Colonic mucosa (tissue), 4 donors: ENCODE measurements around the gene CERKL. TPM values are rescaled to one million over a fixed set of nuclear protein-coding genes. Genes with fewer than 3 reads are reported as not detected.

ENCODE experiments used
- DNase-seq: peaks from one replicate; pipeline ENCODE4 v3.0.0-alpha.2; 2020
- H3K27ac ChIP-seq: fragments of 200-600 bp; one replicate; pipeline ENCODE4 v1.8.0; 2021
- H3K27me3 ChIP-seq: fragments of 200-600 bp; one replicate; pipeline ENCODE4 v1.8.0; 2021
- H3K36me3 ChIP-seq: fragments of 200-600 bp; one replicate; pipeline ENCODE4 v1.8.0; 2021
- H3K4me1 ChIP-seq: fragments of 200-600 bp; one replicate; pipeline ENCODE4 v1.8.0; 2021; ENCODE audit warnings: mild to moderate bottlenecking
- H3K4me3 ChIP-seq: fragments of 200-600 bp; one replicate; pipeline ENCODE4 v1.8.0; 2021
- H3K9ac ChIP-seq, 2 donors: one replicate each; pipeline ENCODE4 v1.7.0; 2013; ENCODE audit warnings: control low read depth in 2 of 2, low read depth in 2 of 2, low read length in 2 of 2
- H3K9me3 ChIP-seq: fragments of 200-600 bp; one replicate; pipeline ENCODE4 v1.8.0; 2021
- intact Hi-C: fragments of 100-400 bp; cut with DNase I; formaldehyde crosslinking; loops from one replicate; pipeline ENCODE4 v1.14.1; 2022
- total RNA-seq, 2 donors: library from RNA; stranded (reverse); fragmentation: NEBNext Ultra II Directional in 1 of 2; extraction: Animal tissue kit (Norgen Biotek cat#: 25700) in 1 of 2; gene quantifications; one replicate each; pipeline ENCODE4 v1.2.1, GENCODE V29; 2021
- TF ChIP-seq, protein P1 (sequence below): fragments of 200-600 bp; IDR thresholded peaks from one replicate; pipeline ENCODE4 v1.8.0; 2022; ENCODE audit warnings: antibody characterized with exemption, mild to moderate bottlenecking
- donor health status: healthy.
- donor health status: DM: no; HTN: no; CAD: no.
- donor health status: DM: no; HTN: no; CAD: no.

The CERKL gene
- total RNA-seq, 2 donors from 2014 or later, result 0.20 to 0.24 TPM

DNA sequence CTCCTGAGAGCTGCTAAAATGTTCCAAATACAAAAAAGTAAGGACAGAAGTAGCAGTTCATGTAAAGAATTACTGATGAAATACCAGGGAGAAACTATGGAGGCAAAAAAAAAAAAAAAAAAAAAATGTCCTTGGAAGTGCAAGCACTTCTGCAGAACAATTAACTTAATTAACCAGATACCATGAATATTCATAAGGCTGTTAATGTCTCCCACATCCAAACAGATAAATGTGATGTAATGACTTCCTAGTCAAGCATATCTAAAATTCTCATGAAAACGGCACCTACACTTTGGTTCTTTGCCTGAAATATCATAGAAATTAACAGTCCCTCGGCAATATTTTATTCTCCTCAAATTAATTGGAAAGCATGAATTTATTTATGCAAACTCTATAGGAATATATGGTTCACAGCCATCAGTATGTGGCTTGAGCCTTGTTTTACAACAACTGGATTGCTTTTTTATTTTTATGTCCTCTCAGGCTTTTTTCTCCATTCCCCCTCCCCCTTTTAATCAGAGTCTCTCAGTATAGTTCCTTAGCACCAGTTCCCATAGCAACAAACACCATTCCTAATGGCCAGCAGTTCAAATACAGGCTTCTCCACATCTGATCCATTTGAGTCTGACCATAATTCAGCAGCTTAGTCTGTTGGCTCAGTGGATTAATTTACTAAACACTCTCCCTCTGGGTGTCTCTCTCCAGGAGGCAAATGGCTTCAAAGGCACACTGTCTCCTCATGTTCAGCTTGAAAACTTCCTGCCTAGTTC is 102.7 kb downstream of the CERKL start:
- H3K27me3 ChIP-seq, result no peaks in the 10 kb centered on the region
- intact Hi-C loops, result no loop called here
- no peaks in the 10 kb centered on the region for H3K9me3 ChIP-seq
- no peak overlapping the region for H3K4me3 ChIP-seq
- no peaks in the 10 kb centered on the region for H3K36me3 ChIP-seq
- no peak overlapping the region for H3K27ac ChIP-seq
- no peak for DNase-seq
- TF ChIP-seq, protein P1, sequence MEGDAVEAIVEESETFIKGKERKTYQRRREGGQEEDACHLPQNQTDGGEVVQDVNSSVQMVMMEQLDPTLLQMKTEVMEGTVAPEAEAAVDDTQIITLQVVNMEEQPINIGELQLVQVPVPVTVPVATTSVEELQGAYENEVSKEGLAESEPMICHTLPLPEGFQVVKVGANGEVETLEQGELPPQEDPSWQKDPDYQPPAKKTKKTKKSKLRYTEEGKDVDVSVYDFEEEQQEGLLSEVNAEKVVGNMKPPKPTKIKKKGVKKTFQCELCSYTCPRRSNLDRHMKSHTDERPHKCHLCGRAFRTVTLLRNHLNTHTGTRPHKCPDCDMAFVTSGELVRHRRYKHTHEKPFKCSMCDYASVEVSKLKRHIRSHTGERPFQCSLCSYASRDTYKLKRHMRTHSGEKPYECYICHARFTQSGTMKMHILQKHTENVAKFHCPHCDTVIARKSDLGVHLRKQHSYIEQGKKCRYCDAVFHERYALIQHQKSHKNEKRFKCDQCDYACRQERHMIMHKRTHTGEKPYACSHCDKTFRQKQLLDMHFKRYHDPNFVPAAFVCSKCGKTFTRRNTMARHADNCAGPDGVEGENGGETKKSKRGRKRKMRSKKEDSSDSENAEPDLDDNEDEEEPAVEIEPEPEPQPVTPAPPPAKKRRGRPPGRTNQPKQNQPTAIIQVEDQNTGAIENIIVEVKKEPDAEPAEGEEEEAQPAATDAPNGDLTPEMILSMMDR, result no peak
- no peaks in the 10 kb centered on the region for H3K4me1 ChIP-seq
- H3K9ac ChIP-seq, result no peak overlapping the region

DNA sequence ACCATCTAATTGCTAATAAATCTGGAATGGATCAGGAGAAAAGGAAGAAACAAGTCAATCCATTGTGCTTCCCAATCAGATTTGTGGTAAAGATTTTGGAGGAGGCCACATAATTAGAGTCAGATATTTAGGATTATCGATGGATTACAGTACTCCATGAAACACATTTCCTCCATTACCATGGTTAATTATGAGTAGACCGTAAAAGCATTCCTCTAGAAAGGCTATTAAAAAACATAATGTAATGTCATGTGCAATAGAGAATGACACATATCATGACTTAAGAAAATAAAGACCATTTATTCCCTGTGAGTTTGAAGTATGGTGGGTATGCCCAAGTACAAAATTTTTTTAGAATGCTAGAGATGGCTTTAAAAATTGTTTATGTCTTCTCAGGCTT is 103.7 kb downstream of the CERKL start:
- Histone ChIP-seq H3K4me1 (no peaks in the 10 kb centered on the region), H3K36me3 (no peaks in the 10 kb centered on the region), H3K27ac (no peak overlapping the region), H3K9ac (no peak overlapping the region), H3K4me3 (no peak overlapping the region), H3K9me3 (no peaks in the 10 kb centered on the region), H3K27me3 (no peaks in the 10 kb centered on the region)
- intact Hi-C loops, result no loop called here
- DNase-seq, result no peak
- TF ChIP-seq, protein P1, result no peak

DNA sequence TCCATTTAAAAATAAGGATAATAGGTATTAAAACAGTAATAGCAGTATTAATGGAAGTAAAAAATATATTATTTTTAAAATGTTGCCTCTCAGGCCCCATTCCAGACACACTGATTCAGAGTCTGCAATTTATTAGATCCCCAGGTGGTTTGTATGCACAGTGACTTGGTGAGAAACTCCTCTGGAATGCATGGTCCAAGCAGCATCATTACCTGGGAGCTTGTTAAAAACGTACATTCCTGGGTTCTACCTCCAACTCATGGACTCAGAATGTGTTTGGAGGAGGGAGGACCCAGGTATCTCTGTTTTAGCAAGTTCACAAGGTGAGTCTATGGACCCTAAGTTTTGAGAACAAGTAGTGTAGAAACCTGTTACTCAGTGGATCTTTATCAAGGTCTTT is 104.1 kb downstream of the CERKL start:
- Histone ChIP-seq H3K9ac (no peak overlapping the region), H3K27me3 (no peaks in the 10 kb centered on the region), H3K36me3 (no peaks in the 10 kb centered on the region), H3K4me1 (no peaks in the 10 kb centered on the region), H3K27ac (no peak overlapping the region), H3K9me3 (no peaks in the 10 kb centered on the region), H3K4me3 (no peak overlapping the region)
- no peak for DNase-seq
- TF ChIP-seq, protein P1, result no peak
- intact Hi-C loops, result no loop called here

DNA sequence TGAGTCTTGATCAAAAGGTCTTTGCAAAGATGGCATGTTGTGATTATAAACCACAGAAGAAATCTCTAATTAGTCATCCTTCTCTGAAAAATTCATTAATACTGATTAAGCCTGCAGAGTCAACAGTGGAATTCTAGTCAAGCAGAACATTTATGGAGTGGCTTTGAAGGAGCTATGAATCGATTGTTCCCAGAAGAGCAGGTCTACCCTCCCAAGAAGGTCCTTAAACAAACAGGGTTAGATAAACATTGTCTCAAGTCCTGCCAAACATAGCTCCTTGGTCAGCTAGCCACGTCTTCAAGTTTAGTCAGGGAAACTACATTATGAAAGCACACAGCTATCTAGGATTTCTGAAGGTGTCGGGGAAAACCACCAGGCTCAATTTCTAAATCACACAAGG is 110.8 kb downstream of the CERKL start:
- Histone ChIP-seq H3K9ac (no peak overlapping the region), H3K27ac (no peak overlapping the region), H3K4me1 (no peaks in the 10 kb centered on the region), H3K36me3 (no peaks in the 10 kb centered on the region), H3K27me3 (no peaks in the 10 kb centered on the region), H3K9me3 (no peaks in the 10 kb centered on the region), H3K4me3 (no peak overlapping the region)
- intact Hi-C loops, result no loop called here
- TF ChIP-seq, protein P1, result no peak
- no peak for DNase-seq

DNA sequence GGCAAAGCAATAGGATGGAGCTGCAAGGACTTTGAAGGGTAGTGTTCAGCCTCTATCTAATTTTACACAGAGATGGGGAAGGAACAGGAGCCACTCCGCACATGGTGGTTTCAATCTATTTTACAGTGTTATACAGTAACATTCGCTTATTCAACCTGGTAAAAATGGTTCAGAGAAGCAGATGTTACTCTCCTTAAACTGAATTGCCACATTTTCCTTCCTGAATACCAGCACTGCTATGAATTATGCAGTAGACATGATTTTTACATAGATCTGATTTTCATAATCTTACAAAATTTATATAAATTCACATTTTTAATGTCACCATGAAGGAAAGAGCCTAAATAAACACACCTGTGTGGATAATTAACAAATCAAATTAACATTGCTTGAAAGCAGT is 114.7 kb downstream of the CERKL start:
- TF ChIP-seq, protein P1, result no peak
- DNase-seq, result no peak
- intact Hi-C loops, result no loop called here

More for the DNA sequence above, 114.7 kb downstream of the CERKL start:
- Histone ChIP-seq H3K27me3 (no peaks in the 10 kb centered on the region), H3K36me3 (no peaks in the 10 kb centered on the region), H3K27ac (no peak overlapping the region), H3K9ac (no peak overlapping the region), H3K4me3 (no peak overlapping the region), H3K9me3 (no peaks in the 10 kb centered on the region), H3K4me1 (no peaks in the 10 kb centered on the region)
